ENCODE results near the gene RNF150. TPM values are rescaled to one million over a fixed set of nuclear protein-coding genes. Genes with fewer than 3 reads are reported as not detected.
"Not testable (repeated sequence)": the region's sequence is repeated elsewhere in the genome, so short reads cannot be mapped to it uniquely, and the experiment has no call there.

Gene RNF150
- not detected for total RNA-seq

GRCh38 chr4:141133146-141133998, at the start of gene RNF150:
TSS of gene RNF150 (minus strand) at chr4:141133469.
- DNase-seq, result no peak

DNA sequence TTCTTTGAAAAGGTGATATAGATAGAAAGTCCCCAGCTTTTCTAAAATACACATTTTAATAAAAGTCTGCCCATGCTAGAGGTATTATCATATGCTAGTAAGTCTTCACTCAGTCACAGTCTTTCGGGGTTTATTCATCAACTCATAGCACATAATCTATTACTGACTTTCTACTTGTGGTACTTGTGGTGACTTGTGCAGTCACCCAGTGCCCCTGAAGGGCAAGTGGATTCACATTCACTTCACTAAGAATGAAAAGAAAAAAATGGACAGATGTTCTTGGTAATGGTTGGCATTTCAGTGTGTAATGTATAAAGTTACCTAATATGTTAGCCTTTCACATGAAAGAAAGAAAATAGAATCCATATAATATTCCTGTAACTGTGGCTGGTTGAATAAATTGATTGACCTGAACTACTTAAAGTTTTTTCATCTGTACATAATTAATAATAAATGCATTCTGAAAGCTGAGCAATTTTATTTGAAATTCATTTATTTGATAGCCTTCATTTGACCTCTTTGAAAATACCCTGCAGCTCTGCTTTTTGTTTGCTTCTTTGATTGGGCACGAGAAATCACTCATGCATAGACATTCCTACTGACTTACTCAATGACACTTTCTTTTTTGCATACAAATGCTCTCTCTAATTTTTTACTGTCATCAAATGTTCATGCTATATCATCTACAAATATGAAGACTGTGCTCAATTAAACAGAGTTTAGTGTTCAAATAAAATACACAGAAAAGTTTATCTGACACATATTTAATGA, 47.9 kb upstream of the RNF150 start:
- DNase-seq, result no peak

- DNase-seq, result no peak
Observed at GRCh38 chr4:141179474-141180373, 46.5 kb upstream of the RNF150 start.

- DNase-seq, result no peak
Observed at GRCh38 chr4:141177171-141177570, 43.9 kb upstream of the RNF150 start.

DNA sequence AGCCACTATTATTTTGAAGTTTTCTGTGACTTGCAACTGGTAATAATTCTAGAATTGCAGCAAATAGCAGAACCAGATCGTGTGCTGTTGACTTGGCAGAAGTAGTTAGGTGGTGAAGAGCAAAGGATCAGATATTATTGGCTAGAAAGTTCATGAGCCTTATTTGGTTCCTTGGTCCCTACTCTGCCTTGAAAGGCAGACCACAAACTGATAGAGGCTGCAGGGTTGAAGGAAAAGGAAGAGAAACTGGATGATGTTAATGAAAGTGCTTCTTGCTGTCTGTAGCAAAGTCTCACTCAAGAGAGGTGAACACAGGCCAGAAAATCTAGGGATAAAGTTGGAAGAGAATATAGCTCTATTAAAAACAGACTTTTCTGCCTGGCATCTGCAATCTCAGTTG, 41.2 kb upstream of the RNF150 start:
- DNase-seq, result no peak

DNA sequence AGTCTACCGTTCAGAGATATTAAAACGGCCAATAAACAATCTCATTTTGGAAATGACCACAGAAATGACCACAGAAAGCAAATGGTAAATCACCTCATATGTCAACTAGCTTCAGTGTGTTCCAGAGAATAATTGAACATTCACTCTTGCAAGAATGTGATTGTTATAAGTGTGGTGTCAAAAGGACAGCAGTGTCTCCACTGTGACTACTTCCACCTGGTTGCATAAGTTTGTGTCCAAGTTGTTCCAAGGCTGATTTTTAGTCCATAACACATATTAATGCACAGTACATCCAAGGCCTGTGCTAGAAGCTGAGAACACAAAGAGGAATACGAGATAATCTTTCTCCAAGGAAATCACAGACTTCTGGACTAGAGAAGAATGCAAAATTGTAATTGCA, 37.4 kb upstream of the RNF150 start:
- no peak for DNase-seq

DNA sequence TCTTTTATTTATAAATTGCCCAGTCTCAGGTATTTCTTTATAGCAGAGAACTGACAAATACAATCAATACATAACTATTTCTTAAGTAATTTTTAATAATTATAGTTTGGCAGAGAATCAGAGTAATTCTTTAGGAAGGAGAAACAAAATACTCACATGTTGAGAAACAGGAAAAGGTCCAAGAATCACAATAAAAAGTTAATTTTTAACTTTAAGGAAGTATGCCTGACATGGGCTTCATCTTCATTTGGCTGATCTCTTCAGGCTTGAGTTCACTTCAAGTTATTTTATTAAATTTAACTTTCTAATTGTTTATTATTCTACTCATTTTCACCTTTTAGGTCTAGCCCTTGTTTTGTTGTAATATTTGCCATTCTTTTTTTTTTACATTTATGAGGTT, 36.1 kb upstream of the RNF150 start:
- no peak for DNase-seq

- not testable (repeated sequence) for DNase-seq
Observed at GRCh38 chr4:141165001-141165400, 31.7 kb upstream of the RNF150 start.

- no peak for DNase-seq
Observed at GRCh38 chr4:141159027-141159426, 25.8 kb upstream of the RNF150 start.

DNA sequence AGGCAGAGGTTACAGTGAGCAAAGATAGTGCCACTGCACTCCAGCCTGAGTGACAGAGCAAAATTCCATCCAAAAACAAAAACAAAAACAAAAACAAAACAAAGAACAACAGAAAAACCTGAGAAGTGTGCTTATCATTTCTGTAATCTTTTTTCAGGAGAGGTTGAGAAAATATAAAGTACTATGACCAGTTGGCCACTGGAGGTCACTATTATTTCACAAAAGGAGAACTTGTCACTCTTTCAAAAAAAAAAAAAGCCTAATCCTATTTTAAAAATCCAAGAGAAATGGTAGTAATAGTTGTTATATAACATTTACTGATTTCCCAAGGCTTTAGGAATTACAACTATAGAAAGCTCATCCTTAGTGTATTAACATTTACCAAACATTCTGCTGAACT, 24.9 kb upstream of the RNF150 start:
- DNase-seq, result no peak

DNA sequence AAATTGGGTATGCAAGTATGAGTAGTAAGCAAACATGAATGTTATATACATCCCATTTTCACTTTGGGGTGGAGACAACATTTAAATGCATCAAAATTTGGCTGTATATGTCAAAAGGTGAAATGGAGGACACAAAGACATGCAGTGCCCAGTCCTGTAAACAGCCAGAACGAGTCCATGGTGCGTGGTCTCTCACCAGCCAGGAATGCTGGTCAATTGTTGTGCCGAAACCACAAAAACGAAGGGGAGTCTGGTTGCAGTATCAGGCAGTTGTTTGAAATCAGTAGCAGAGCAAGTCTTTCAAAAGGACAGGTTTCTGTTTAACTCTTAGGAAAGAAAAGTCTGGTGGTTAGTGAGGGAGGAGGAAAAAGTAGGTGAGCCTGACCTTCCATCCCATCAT, 22.3 kb upstream of the RNF150 start:
- DNase-seq, result no peak

DNA sequence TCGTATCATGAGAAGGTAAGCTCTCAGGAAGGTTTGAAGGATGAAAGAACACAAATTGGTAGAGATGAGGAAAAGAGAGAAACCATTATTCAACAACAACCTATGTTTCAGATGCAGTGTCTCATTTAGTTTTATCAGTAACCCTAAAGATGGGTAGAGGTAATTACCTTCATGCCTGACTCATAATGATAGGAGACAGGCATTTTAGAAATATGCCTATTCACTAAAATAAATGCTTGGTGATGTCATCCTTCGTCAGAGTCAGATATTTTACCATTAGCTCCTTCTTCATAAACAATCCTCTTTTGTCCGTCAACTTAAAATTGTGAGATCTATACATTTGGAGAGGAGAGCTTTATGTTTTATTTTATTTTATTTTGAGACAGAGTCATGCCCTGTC, 21.5 kb upstream of the RNF150 start:
- no peak for DNase-seq

DNA sequence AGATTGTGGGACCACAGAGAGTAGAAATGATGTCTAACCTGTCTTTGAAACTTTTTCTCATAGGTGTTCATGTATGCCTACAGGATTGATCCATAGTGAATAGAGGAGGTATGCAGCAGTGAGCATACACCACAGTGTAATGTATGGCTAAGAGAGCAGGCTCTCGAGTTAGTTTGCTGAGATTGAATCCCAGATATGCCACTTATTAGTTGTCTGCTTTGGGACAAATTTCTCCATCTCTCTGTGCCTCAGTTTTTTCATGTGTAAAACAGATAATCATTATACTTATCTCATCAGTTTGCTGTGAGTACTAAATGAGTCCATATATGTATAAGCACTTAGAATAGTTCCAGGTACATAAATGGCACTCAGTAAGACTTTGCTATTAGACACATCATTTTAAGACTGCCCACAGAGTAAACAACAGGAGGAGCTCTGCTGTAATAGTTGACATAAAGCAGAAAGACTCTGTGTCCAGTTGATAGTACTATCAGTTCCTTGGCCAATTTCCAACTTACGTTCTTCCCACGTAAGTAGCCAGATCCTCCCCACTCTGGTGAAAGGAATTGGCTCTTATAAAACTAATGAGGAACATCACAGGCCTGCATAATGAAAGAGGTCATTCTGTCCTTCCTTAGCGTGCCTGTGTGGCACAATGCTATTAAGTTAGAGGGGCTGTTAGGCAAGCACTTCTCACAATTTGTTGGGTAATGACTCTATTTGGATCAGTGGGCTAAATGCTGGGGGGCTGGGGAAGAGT, 20.7 kb upstream of the RNF150 start:
- DNase-seq, result no peak

GRCh38 chr4:141144207-141144606, 10.9 kb upstream of the RNF150 start:
- DNase-seq, result no peak

DNA sequence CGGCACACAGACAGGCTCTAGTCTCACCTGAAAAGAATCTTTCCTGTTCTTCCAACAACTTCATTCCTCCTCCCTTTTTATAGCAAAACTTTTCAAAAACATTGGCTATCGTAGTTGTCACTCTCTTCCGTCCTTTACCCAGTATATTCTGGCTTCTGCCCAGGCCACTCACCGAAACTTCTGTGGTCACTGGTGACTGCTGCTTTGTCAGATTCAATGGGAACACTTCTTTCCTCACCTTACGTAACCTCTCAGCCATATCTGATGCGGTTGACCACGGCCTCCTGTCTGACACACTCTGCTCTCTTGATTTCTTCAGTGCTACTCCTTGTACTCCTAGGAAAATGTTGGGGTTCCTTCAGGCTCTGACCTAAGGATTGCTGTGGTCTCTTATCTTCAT, 9.2 kb upstream of the RNF150 start:
- no peak for DNase-seq

- no peak for DNase-seq
Observed at GRCh38 chr4:141140391-141141200, 7.3 kb upstream of the RNF150 start.

GRCh38 chr4:141133999-141134995, 1.0 kb upstream of the RNF150 start:
- DNase-seq, result no peak

DNA sequence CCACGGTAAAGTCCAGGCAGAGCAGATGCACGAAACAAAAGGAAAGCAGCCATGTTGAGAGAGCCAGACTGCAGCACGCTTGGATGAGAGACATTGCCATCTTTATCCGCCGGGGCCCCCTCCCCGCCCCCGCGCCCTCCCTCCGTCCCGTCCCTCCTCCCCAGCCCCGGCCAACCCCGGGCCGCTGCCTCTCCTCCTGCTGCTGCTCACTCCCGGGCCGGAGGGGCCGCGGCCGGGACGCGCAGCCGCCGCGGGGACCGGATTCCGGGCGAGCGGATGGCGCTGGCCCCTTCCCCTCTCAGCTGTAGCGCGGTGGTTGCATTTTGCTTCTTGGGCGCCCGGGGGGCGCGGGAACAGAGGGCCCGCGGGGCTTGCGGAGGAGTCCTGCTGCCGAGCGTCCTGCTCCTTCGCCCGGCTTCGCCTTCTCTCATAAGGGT, 542 bp downstream of the RNF150 start:
- no peak for DNase-seq

DNA sequence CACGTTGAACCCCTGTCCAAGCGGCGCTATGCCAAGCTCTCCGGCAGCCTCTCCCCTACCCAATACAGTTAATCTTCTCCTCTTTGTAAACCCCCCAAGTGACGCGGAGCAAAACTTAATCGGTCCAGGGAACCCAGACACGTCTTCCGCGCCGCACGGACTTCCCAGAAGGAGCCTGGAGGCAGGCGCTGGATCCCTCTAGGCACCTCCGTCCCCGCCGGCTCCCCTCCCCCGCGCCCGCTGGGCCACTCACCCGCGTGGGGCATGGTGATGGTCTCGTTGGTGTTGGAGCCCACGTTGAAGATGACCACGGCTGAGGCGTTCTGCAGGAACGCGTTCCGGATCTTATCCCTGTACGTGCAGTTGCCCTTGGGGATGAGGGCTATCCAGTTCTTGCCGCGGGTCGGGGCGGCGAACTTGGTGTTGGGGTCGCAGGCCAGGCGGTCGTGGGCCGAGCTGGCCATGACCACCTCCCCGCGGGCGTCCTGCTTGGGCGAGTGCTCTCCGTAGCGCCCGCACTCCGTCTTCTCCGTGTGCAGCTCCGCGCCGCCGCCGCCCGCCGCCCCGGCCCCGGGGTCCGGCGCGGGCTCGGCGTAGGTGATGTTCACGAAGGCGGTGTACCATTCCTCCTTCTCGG, 1.1 kb downstream of the RNF150 start:
- no peak for DNase-seq

DNA sequence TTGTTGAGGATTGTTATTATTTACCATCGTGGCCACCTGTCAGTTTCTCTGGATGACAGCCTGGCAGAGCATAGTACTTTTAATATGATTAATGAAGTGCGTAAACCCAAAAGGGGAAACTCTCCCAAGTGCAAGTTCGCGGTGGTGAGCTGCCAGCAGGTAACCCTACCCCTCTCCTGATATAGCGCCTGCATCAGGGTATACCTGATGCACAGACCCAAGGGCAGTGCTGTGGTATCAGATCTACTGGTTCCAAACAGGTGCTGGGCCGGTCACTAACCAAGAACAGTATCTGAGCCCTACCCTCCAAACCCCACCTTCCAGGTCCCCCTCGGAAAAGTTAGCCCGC, 1.6 kb downstream of the RNF150 start:
- DNase-seq, result no peak
